Left lung (tissue), 10 donors: ENCODE data around the gene PLEKHA5. TPM values are rescaled to one million over a fixed set of nuclear protein-coding genes. Genes with fewer than 3 reads are reported as not detected.
"Not testable (repeated sequence)": the region's sequence is repeated elsewhere in the genome, so short reads cannot be mapped to it uniquely, and the experiment has no call there.

Source experiments
- ATAC-seq: fragments of 200-7000 bp; cut with Tn5 transposase; one replicate; pipeline ENCODE4 v1.9.1; 2020; ENCODE audit warnings: moderate library complexity
- DNase-seq, 4 donors: peaks; one replicate each; pipeline ENCODE4 v3.0.0-alpha.2; 2013 to 2020
- H3K27ac ChIP-seq, 2 donors: fragments of 200-600 bp; sonication (generic) in 1 of 2; one replicate each; pipeline versions ENCODE4 v1.5.0 to v1.8.0; 2020 to 2021
- H3K27me3 ChIP-seq, 2 donors: fragments of 200-600 bp; sonication (generic) in 1 of 2; one replicate each; pipeline versions ENCODE4 v1.5.0 to v1.8.0; 2020 to 2021
- H3K36me3 ChIP-seq, 2 donors: fragments of 200-600 bp; sonication (generic) in 1 of 2; one replicate each; pipeline versions ENCODE4 v1.5.0 to v1.8.0; 2020 to 2021
- H3K4me1 ChIP-seq, 2 donors: fragments of 200-600 bp; one replicate each; pipeline ENCODE4 v1.8.0; 2021
- H3K4me3 ChIP-seq, 2 donors: fragments of 200-600 bp; sonication (generic) in 1 of 2; one replicate each; pipeline versions ENCODE4 v1.5.0 to v1.8.0; 2020 to 2021; ENCODE audit warnings: mild to moderate bottlenecking in 1 of 2
- H3K9me3 ChIP-seq, 2 donors: fragments of 200-600 bp; sonication (generic) in 1 of 2; one replicate each; pipeline versions ENCODE4 v1.5.0 to v1.8.0; 2020 to 2021
- intact Hi-C, 2 donors: fragments of 100-400 bp; cut with DNase I; formaldehyde crosslinking; loops; one replicate each; pipeline versions ENCODE4 v1.11.2 to v1.14.2; 2022
- polyA plus RNA-seq, 6 donors: library from polyadenylated mRNA; unstranded; fragments of 120-200 nt; gene quantifications; one replicate each; pipeline ENCODE4 v1.2.1, GENCODE V29; 2013; ENCODE audit not compliant: insufficient read length in 6 of 6
- total RNA-seq, 2 donors: library from RNA; stranded (reverse); fragmentation: NEBNext Ultra II Directional; extraction: Animal tissue kit (Norgen Biotek cat#: 25700); gene quantifications; one replicate each; pipeline ENCODE4 v1.2.1, GENCODE V29; 2021
- TF ChIP-seq, protein P1 (sequence below), 2 donors: fragments of 200-600 bp; sonication (generic) in 1 of 2; IDR thresholded peaks; one replicate each; pipeline versions ENCODE4 v1.5.0 to v1.8.0; 2021; ENCODE audit warnings: antibody characterized with exemption in 2 of 2
- donor health status: DM: no; HTN: yes; CAD: no.
- donor health status: DM: no; HTN: no; CAD: no.

Gene PLEKHA5
- total and polyA plus RNA-seq, 8 donors: 20.4 to 43.6 (median 38.0) TPM

DNA sequence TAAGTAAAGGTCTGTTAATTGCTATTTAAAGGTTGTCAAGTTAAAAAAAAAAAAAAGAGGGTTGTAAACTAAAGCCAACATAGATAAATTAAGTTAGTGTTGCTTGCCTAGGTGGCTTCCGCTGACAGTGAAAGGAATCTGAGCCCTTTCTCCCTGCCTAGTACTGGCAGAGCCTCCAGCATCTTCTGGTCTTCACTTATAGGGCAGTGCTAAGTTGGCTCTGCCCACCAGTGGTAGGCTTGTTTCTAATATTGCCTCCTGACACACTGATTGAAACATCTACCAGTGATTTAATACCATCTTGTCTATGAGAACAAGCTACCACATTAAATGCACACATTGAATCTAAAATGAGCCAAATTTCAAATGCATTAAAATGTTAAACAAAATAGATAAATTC, 39.7 kb downstream of the PLEKHA5 start:
- Histone ChIP-seq H3K4me3 (no peak overlapping the region), H3K27ac (no peak overlapping the region), H3K27me3 (no peaks in the 10 kb centered on the region), H3K36me3 (no peaks in the 10 kb centered on the region), H3K4me1 (no peaks in the 10 kb centered on the region), H3K9me3 (no peaks in the 10 kb centered on the region)
- no peak for ATAC-seq
- no peak for DNase-seq
- TF ChIP-seq, protein P1, sequence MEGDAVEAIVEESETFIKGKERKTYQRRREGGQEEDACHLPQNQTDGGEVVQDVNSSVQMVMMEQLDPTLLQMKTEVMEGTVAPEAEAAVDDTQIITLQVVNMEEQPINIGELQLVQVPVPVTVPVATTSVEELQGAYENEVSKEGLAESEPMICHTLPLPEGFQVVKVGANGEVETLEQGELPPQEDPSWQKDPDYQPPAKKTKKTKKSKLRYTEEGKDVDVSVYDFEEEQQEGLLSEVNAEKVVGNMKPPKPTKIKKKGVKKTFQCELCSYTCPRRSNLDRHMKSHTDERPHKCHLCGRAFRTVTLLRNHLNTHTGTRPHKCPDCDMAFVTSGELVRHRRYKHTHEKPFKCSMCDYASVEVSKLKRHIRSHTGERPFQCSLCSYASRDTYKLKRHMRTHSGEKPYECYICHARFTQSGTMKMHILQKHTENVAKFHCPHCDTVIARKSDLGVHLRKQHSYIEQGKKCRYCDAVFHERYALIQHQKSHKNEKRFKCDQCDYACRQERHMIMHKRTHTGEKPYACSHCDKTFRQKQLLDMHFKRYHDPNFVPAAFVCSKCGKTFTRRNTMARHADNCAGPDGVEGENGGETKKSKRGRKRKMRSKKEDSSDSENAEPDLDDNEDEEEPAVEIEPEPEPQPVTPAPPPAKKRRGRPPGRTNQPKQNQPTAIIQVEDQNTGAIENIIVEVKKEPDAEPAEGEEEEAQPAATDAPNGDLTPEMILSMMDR (IDR thresholded peaks at IDR 0.05): no peak
- intact Hi-C loops: no loop called here

DNA sequence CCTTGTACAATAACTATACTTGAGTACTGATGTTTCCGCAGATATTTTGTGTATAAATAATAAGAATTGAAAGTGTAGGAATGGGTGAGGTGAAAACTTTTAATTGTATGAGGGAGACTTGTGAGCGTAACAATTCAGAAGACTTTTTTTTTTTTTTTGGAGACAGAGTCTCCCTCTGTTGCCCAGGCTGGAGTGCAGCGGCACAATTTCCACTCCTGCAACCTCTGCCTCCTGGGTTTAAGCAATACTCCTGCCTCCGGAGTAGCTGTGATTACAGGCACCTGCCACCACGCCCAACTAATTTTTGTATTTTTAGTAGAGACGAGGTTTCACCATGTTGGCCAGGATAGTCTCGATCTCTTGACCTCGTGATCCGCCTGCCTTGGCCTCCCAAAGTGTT, 40.8 kb downstream of the PLEKHA5 start:
- H3K27ac ChIP-seq, H3K27me3 ChIP-seq, H3K36me3 ChIP-seq, DNase-seq, H3K4me3 ChIP-seq, ATAC-seq, H3K4me1 ChIP-seq, H3K9me3 ChIP-seq: not testable (repeated sequence)
- intact Hi-C loops: loop anchor here in 1 of 2 donors (10.0 kb wide), 1 partner anchor 305 kb away; no protein-coding TSS in a partner anchor

DNA sequence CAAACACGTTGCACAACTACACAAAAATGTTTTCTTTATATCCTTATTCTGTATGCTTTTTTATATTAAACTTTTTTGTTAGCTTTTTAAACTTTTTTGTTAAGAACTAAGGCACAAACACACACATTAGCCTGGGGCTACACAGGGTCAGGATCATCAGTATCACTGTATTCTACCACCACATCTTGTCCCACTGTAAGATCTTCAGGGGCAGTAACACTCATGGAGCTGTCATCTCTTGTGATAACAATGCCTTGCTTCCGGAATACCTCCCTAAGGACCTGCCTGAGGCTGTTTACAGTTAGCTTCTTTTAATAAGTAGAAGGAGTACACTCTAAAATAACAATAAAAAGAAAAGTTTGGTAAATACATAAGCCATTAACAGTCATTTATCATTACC, 42.2 kb downstream of the PLEKHA5 start:
- DNase-seq (no peak), ATAC-seq (no peak)
- no peak overlapping the region for H3K27ac ChIP-seq
- H3K4me1 ChIP-seq: no peaks in the 10 kb centered on the region
- intact Hi-C loops: loop anchor here in 1 of 2 donors (10.0 kb wide), 1 partner anchor 307 kb away; no protein-coding TSS in a partner anchor
- H3K36me3 ChIP-seq: no peaks in the 10 kb centered on the region
- H3K4me3 ChIP-seq: no peak overlapping the region
- H3K27me3 ChIP-seq: no peaks in the 10 kb centered on the region
- H3K9me3 ChIP-seq: no peaks in the 10 kb centered on the region
- TF ChIP-seq, protein P1 (IDR thresholded peaks at IDR 0.05): no peak

DNA sequence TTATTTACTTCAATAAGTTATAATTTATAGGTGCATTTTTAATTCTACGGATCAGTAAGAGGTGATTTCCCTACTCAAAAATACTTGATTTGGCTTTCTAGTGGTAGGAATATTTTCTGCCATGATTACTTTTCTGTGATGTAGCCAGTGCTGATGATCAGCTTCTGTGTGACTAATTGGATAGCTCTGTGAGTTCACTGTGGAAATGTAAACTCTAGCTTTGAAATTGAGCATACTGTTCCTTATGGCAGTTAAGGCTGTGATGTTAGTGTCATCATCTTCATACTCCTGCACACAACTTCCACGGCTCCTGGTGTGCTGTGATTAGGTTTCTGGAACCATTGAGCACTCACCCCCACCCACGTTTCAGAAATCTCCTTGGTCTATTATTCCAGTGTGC, 48.2 kb downstream of the PLEKHA5 start:
- TF ChIP-seq, protein P1 (IDR thresholded peaks at IDR 0.05): no peak
- DNase-seq (no peak), ATAC-seq (no peak)
- intact Hi-C loops: loop anchor here in 1 of 2 donors (10.0 kb wide), 1 partner anchor 313 kb away; no protein-coding TSS in a partner anchor
- Histone ChIP-seq H3K36me3 (no peaks in the 10 kb centered on the region), H3K27ac (no peak overlapping the region), H3K4me3 (no peak overlapping the region), H3K9me3 (no peaks in the 10 kb centered on the region), H3K4me1 (no peaks in the 10 kb centered on the region), H3K27me3 (no peaks in the 10 kb centered on the region)

DNA sequence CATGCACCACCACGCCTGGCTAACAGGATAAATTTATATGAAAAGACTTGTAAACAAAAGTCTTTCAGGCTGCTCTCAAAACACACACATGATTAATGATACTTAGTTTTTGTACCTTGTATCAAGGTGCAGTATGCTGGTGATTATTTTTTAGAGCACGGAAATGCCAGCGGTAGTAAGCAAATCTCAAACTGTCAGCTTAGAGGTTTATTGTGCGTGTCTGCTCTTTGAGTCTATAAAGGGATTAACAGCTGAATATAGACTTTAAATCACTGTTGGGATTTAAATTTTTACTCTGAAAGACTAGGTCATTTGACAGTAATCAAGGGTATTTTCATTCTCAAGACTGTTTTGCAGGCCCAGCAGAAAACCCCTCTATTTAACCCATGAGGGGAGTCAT, 50.5 kb downstream of the PLEKHA5 start:
- intact Hi-C loops: loop anchor here in 1 of 2 donors (10.0 kb wide), 1 partner anchor 315 kb away; no protein-coding TSS in a partner anchor
- Histone ChIP-seq H3K4me1 (no peaks in the 10 kb centered on the region), H3K27ac (no peak overlapping the region), H3K4me3 (no peak overlapping the region), H3K27me3 (no peaks in the 10 kb centered on the region), H3K9me3 (no peaks in the 10 kb centered on the region), H3K36me3 (no peaks in the 10 kb centered on the region)
- TF ChIP-seq, protein P1 (IDR thresholded peaks at IDR 0.05): no peak
- DNase-seq (no peak), ATAC-seq (no peak)
